ENCODE data around the gene HDAC11.
"Not testable (repeated sequence)": the region's sequence is repeated elsewhere in the genome, so short reads cannot be mapped to it uniquely, and the experiment has no call there.

HDAC11 gene

DNA sequence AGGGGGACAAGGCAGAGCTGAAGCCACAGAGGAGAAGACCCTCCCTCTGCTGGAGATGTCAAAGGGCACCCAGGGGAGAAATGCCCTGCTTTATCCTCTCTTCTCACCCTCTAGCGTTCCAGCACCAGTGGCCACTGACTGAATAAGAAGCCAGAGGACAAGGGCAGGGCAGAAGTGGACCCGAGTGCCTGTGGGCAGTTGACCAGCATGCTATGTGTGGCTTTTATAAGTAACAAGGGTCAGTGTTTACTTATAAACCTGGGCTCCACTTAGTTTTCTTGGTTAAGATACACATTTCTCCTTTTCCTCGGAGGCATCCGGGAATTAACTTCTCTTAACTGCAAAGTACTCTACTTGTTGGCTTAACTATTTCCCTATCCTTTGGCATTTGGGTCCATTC, 13.3 kb upstream of the HDAC11 start:
- DNase-seq (ENCODE audit: low read depth in 2 of 2, low spot score in 1 of 2), result no peak

DNA sequence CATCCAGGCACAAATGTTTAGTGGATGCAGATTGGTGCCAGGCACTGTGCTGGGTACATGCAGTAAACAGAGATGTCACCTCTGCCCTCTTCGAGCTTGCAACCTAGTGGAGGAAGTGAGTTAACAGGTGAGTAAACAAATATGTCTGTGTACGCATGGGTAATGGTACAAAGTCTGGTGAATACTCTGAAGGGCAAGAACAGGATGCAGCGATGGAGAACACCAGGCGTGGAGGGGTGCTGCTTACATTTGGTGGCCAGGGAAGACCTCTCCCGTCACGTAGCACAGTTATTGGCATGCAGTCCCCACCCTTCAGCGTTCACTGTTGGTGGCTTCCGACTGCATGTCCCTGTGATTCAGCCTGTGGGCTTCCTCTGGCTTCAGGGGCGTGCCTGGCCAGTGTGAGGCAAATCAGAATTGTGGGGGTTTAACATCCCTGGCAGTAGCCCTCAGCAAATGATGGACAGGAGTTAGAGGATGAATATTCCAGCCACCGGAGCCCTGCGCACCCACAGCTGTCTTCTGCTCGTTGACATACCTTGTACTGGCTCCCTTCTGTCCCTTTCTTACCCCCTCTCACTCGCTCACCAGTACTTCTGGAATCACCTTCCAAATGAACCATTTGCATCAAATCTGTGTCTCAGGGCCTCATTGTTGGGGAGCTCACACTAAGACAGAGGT, 9.1 kb upstream of the HDAC11 start:
- DNase-seq (ENCODE audit: low read depth in 2 of 2, low spot score in 1 of 2), result no peak

DNA sequence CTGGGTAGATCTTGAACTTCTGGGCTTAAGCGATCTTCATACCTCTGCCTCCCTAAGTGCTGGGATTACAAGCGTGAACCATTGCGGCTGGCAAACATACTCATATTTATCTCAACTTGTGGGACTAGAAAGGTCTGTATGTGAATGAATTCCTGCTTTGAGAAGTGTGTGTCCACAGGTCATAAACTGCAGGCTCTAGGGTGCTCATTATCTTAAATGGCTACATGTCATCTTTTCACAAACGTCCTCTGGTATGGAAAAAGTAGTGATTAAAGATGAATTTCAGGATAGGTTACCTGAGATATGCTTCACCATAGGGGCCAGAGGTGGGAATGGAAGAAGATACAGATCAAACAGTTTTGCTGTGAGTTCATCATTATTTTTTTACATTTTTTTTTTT, 7.8 kb upstream of the HDAC11 start:
- no peak for DNase-seq (ENCODE audit: low read depth in 2 of 2, low spot score in 1 of 2)

DNA sequence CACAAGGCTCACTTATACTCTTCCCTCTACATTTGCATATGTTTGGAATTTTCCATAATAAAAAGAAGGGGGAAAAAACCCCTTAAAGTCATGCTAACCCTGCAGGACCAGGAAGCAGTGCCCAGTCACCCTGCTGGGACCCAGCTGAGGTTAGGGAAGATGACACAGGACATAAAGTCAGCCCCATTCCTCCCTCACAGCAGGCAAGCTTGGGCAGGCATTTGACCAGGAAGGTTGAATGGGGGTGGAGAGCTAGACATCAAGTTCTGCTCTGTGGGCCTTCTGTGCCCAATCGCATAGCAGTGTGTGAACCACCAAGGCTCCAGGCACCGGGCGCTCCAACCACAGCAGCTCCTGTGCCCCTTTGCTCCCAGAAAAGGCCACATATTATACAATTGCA, 7.1 kb upstream of the HDAC11 start:
- DNase-seq (ENCODE audit: low read depth in 2 of 2, low spot score in 1 of 2), result no peak

DNA sequence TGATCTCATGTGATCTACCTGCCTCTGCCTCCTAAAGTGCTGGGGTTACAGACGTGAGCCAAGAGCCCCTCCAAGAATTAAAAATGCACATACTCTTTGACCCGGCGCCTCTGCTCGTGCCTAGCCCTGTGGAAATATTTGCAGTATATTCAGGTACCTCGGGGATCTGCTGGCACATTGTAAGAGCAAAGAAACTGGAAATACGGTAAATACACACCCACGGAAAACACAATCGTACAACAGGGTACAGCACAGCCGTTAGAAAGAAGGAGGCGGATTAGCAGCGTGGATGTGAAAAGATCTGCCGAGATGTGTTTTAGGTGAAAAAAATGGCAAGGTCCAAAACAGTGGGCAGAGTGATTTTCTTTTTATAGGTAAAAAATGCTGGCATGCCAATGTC, 6.1 kb upstream of the HDAC11 start:
- no peak for DNase-seq (ENCODE audit: low read depth in 2 of 2, low spot score in 1 of 2)

DNA sequence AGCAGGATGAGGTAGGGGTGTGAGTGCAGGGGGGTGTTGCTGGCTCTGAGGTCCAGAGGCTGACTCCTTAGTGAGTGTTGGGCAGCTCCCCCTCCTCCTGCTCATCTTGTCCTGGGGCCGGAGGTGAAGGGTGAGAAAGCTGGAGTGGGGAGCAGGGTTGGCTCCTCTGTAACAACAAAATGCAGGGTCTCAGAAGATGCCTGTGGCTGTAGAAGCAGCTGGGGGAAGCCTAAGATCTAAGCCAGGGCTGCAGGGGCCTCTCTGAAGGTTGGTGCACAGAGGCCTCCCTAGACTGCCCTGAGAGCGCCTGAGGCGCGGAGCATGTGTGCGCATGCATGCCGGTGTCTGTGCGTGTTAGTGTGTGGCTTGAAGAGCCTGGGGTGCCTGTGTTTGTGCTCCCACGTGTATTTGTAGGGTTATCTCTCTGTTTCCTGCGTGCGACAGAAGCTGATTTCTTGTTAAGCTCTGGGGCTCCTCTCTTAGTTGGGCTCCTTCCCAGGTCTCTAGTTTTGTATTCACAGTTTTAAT, 5.3 kb upstream of the HDAC11 start:
- no peak for DNase-seq (ENCODE audit: low read depth in 2 of 2, low spot score in 1 of 2)

DNA sequence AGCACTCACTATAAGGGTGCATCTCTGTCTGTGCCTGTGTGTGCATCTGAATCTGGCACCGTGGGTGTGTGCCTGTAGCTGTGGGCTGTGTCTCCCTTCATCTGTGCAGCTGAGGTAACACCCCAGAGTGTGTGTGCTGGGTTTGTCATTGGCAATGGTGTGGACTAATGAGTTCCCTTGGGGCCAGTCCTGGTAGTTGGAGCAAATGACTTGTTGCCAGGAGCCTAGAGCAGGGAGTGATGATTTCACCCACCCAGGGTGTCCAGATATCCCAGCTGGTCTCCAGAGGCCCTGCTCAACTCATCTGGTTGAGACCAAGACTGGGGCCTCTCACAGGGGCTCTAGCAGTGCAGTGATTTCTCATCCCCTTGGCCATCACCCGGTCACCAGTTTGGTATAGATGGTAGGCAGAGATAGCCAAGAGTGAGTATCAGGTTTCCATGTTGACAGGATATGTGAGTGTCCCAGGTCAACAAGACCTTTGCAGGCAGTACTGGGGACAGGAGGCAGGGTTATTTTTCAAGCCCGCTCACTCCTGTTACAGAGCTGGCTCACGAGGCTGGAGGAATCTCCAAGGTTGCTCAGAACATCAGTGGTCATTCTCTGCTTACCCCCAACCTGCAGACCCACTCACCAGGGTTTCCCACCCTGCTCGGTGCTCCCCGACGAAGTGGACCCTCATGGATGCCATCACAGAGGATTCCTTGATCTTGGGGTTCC, 4.1 kb upstream of the HDAC11 start:
- no peak for DNase-seq (ENCODE audit: low read depth in 2 of 2, low spot score in 1 of 2)

DNA sequence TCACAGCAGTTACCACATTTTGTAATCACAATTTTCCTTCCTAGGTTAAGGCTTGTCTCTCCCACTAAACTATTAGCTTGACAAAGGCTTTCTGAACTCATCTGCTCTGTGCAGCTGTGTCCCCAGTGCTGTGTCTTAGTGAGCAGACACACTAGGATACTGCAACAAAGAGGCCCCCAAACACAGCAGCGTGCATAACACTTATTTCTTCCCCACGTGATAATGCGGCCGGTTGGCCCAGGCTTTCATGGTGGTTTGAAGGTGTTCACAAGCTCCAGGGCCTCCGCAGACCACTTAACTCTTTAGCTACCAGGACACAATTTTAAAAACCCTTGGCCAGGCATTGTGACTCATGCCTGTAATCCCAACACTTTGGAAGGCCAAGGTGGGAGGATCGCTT, 2.2 kb upstream of the HDAC11 start:
- no peak for DNase-seq (ENCODE audit: low read depth in 2 of 2, low spot score in 1 of 2)

DNA sequence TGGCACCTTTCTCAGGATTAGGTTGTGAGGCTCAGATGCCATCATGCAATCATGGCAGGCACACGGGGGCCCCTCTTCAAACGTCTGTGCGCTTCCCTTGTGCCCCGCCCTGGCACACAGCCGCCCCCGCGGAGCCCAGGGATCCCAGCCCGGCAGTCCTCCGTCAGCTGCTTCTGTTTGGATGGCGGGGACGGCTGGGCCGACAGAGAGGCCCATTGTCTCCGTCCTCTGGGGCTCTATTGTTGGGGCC, 849 bp upstream of the HDAC11 start:
- DNase-seq (ENCODE audit: low read depth in 2 of 2, low spot score in 1 of 2), result no peak

DNA sequence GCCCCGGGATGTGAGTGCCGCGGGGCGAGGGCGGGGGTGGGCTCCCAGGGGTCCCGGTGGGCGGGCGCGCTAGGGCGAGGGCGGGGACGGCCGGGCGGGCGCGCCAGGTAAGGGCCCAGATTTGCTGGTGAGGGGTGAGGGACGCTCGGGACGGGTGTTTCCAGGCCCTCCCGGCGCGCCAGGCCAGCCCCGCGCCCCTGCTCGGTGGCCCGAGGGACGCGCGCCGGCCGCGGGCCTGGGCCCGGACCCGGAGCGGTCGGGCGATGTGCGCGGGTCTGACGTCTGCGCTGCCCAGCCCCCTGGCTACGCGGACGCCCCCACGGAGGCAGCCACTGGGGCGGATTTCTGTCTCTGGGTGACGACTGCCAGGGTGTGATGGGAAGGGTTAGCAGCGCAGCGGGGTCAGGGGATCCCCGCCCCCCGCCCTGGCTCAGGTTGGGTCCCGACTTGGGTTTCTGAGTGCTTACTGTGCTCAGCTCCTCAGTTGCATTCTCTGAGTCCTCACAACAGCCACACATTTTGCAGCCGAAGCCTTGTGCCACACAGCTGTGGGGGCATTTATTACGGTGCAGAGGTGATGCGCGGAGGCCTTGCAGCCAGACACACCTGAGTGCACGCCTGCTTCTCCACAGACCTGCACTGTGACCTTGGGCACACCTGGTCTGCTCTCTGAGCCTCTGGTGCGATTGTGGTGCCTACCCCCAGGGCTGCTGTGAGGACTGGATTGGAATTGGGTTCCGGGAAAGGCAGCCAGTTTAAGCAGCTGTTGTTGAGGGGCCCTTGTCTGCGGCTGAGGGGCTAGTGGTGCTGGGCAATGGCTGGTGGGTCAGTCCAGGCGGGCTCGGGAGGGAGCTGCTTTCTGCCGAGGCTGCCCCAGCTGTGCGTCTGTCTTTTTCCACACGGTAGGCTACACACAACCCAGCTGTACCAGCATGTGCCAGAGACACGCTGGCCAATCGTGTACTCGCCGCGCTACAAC, 523 bp downstream of the HDAC11 start:
- no peak for DNase-seq (ENCODE audit: low read depth in 2 of 2, low spot score in 1 of 2)

DNA sequence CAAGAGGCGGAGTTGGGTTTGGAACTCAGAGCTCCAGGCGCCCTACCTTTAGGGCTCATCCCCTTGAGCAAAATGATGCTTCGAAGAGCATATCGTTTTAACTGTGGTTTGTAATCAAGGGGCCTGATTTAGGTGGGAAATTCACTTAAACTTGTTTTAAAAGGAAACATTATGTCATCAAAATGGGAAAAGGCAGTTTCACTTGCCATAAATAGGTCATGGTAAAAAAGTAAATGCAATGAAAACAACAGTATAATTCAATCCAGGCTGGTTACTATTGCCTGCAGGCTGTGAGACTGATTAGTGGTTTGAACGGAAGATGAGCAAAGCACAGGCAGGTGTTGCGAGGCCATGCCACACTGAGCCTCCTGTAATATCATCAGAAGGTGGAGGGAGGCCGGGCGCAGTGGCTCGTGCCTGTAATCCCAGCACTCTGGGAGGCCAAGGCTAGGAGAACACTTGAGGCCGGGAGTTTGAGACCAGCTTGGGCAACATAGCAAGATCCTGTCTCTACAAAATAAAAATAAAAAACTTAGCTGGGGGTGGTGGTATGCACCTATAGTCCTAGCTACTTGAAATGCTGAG, 2.1 kb downstream of the HDAC11 start:
- DNase-seq (ENCODE audit: low read depth in 2 of 2, low spot score in 1 of 2), result no peak

DNA sequence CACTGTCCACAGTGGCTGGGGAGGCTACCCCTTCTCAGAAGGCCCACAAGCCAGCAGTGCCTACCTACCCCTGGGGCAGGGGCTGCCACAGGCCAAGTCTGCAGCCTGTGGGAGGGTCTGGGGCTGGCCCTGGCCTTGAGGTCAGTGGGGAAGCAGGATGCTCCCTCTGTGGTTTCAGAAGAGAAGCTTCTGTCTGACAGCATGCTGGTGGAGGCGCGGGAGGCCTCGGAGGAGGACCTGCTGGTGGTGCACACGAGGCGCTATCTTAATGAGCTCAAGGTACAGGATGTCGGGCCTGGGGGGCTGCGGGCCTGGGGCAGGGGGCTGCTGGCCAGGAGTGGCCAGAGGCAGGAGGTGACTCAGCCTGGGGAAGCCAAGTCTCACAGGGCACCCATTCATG, 3.2 kb downstream of the HDAC11 start:
- DNase-seq (ENCODE audit: low read depth in 2 of 2, low spot score in 1 of 2), result no peak

DNA sequence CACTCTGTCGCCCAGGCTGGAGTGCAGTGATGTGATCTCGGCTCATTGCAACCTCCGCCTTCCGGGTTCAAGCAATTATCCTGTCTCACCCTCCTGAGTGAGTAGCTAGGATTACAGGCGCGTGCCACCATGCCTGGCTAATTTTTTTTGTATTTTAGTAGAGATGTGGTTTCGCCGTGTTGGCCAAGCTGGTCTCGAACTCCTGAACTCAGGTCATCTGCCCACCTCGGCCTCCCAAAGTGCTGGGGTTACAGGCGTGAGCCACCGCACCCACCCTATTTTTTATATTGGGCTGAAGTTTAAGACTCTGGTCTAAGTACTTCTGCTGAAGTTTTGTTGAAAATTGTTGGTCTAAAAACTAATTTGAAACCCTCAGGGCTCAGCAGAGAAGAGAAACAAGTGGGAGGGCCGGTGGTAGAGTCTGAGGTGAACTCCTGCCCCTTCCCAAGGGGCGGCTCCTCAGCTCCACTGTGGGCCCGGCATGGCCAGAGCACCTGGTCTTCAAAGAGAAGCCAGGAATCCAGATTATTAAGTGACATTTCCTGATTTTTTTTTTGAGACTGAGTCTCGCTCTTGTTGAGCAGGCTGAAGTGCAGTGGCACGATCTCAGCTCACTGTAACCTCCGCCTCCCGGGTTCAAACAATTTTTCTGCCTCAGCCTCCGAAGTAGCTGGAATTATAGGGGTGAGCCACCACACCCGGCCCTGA, 4.0 kb downstream of the HDAC11 start:
- no peak for DNase-seq (ENCODE audit: low read depth in 2 of 2, low spot score in 1 of 2)

DNA sequence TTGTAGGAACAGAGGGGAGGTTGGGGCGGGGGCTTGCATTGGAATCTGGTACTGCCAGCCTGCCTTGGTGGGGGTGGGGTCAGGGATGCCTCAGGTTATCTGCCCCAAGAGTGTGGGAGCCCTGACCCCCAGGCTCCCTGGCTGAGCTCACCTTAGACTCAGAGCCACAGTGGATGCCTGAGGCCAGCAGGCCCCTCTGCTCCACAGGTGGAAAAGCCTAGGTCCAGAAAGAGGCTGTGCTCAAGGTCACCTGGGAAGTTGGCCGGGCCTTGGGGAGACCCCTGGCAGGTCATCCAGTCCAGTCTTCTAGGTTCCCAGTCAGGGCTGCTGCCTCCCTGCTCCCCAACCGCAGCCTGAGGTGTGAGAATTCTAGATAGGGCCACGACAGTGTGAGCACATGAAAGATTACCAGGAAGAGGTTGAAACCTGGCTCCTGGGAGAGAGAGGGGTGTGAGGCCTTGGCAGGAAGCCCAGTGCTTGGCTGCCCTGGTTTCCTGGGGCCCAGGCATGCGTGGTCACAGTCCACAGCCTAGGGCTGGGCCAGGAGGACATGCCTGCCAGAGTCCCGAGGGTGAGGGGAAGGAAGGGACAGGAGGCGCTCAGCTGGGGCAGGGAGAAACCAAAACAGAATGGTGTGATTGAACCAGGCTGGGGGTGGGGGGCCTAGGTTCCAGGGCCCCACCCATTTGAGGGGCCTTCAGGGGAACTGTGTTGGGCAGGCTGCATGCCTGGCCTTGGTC, 4.9 kb downstream of the HDAC11 start:
- no peak for DNase-seq (ENCODE audit: low read depth in 2 of 2, low spot score in 1 of 2)

DNA sequence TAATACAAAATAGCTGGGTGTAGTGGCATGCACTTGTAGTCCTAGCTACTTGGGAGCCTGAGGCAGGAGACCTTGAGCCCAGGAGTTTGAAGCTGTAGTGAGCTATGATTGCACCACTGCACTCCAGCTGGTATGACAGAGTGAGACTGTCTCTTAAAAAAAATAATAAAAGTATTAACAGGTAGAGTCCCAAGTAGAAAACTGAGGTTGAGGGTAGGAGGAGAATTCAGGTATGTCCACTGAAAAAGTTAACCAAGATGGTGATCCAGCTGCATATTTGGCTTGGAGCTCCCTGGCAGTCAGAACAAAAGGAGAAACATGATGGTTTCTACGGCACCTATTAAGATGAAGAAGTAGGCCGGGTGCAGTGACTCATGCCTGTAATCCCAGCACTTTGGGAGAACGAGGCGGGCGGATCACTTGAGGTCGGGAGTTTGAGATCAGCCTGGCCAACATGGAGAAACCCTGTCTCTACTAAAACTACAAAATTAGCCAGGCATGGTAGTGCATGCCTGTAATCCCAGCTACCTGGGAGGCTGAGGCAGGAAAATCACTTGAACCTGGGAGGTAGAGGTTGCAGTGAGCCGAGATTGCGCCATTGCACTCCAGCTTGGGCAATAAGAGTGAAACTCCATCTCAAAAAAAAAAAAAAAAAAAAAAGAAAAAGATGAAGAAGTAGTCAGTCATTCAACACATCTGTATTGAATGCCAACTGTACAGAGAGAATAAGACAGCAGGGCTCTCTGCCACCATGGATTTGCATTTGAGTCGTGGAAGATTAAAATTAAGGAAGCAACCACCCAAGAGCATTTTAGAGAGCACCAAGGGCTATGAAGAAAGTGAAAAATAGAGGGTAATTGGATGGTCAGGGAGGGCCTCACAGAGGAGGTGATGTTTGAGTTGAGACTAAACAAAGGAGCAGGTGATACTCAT, 5.8 kb downstream of the HDAC11 start:
- not testable (repeated sequence) for DNase-seq (ENCODE audit: low read depth in 2 of 2, low spot score in 1 of 2)

DNA sequence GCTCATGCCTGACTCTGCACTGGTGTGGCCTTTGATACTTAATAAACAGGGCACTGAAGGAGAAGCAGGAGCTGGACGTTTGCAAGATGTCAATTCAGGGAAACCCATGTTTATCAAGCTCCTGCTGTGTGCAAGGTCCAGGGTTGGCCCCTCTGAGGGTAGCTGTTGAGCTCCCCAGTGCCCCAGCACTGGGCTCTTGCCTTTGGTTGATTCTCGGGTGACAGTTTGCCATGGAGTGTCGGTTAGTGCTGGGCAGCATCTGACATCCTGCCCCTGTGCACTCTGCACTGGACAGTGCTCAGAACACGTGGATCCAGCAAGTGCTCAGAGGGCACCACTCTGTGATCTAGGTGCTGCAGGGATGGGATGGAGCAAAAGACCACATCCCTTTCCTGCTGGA, 7.3 kb downstream of the HDAC11 start:
- DNase-seq (ENCODE audit: low read depth in 2 of 2, low spot score in 1 of 2), result no peak

DNA sequence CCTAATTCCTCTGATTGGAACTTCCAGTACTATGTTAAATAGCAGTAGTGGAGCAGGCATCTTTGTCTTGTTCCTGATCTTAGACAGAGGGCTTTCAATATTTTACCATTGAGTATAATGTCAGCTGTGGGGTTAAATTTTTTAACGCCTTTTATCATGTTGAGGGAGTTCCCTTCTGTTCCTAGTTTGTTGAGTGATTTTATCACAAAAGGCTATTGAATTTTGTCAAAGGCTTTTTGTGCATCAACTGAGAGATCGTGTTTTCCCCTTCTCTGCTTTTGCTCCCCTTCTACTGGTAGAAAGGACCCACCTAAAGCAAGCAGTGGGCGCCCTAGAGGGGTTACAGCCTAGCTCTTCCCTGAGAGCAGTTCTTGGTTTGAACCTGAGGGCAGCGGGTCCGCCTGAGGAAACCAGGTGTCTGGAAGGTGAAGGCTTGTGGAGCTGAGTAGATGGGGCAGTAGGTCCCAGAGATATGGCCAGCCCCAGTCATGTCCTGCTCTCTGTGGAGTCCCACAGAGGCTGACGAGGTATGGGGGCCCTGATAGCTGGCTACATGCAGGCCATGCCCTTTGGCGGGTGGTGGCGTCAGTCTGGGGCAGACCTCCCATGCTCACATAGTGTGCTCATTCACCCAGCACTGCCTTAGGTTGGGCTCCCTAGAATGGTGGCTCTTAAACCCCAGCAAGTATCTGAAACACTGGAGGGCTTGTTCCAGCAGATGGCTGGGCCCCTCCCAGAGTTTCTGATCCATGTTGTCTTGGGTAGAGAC, 11.3 kb downstream of the HDAC11 start:
- no peak for DNase-seq (ENCODE audit: low read depth in 2 of 2, low spot score in 1 of 2)

DNA sequence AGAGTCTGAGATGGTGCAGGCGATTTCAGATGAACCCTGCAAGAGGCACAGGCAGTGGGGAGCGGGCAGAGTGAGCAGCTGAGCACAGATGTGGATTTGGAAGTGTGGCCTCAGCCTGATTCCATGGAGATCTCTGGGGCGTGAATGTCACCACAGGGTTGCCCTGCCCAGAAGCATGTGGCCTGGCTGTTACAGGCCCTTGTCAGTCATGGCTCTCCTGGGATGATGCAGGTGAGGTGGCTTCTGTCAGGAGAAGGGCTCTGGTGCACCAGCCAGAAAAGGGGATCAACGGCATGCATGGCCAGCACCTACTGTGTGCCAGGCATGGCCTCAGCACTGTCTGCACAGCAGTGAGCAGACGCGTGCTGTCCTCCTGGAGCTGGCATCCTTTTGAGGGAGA, 11.9 kb downstream of the HDAC11 start:
- DNase-seq (ENCODE audit: low read depth in 2 of 2, low spot score in 1 of 2), result no peak

Measured in stimulated activated CD8-positive, alpha-beta memory T cell treated with anti-CD3 and anti-CD28 coated beads, Interleukin-4, amount 100 ng/mL, for 1 hour (primary cell).